ENCODE results near the gene PLCL1.

Gene PLCL1

GRCh38 chr2:197982565-197982964 is 178.2 kb downstream of the PLCL1 start:
- ATAC-seq = no peak

DNA sequence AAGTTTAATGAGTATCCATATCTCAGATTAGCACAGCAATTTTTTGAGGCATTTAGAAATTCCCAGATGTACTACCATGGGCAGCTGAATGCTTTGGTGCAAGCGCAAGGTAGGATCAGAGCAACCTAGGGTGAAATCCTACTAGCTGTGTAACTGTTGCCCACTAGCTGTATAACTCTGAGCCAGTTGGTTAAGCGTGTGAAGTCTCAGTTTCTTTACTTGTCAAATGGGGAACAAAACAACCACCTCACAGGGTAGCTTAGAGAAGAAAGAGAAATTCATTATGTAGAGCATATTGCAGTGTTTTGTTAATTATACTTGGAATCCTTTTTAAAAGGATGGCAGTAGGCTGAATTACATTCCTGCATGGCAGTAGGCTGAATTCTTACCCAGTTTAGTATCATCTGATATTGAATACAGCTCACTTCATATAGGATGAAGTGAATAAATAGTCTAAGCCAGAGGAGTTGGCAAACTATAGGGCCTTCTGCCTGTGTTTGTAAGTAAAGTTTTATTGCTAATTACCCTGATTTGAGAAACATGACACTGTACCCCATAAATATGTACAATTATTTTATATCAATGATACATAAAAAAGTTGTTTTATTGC is 180.7 kb downstream of the PLCL1 start:
- no peak for TF ChIP-seq CSRNP3 (CRISPR knock-in tag; IDR thresholded peaks at IDR 0.05)
- no peak for TF ChIP-seq ESRRG (CRISPR knock-in tag; IDR thresholded peaks at IDR 0.05)
- TF ChIP-seq OSR1 (CRISPR knock-in tag; IDR thresholded peaks at IDR 0.05) = no peak
- no peak for TF ChIP-seq TCF4 (CRISPR knock-in tag; IDR thresholded peaks at IDR 0.05; ENCODE audit: borderline replicate concordance)
- no peak for TF ChIP-seq ZFP30 (CRISPR knock-in tag; IDR thresholded peaks at IDR 0.05)
- no peak for TF ChIP-seq ZNF8 (CRISPR knock-in tag; IDR thresholded peaks at IDR 0.05)
- TF ChIP-seq ZNF70 (CRISPR knock-in tag; IDR thresholded peaks at IDR 0.05) = no peak
- peak; percentile 71 for ATAC-seq

More at GRCh38 chr2:197982565-197982964, 178.2 kb downstream of the PLCL1 start:
- TF ChIP-seq OSR1 (CRISPR knock-in tag; IDR thresholded peaks at IDR 0.05) (no peak), ZFP3 (CRISPR knock-in tag; IDR thresholded peaks at IDR 0.05) (no peak), ZNF8 (CRISPR knock-in tag; IDR thresholded peaks at IDR 0.05) (no peak), ZNF565 (CRISPR knock-in tag; conservative IDR thresholded peaks at IDR 0.05; ENCODE audit: low read depth) (no peak), ARNTL (CRISPR knock-in tag; IDR thresholded peaks at IDR 0.05; ENCODE audit: borderline replicate concordance, low read depth) (no peak), TOX (CRISPR knock-in tag; IDR thresholded peaks at IDR 0.05; ENCODE audit: borderline replicate concordance) (no peak), ZFP30 (CRISPR knock-in tag; IDR thresholded peaks at IDR 0.05) (no peak), TCF4 (CRISPR knock-in tag; IDR thresholded peaks at IDR 0.05; ENCODE audit: borderline replicate concordance) (no peak), CSRNP3 (CRISPR knock-in tag; IDR thresholded peaks at IDR 0.05) (no peak), ZC3H10 (CRISPR knock-in tag; IDR thresholded peaks at IDR 0.05) (no peak), CREB5 (CRISPR knock-in tag; IDR thresholded peaks at IDR 0.05; ENCODE audit: low read depth) (no peak), ISL1 (CRISPR knock-in tag; IDR thresholded peaks at IDR 0.05) (no peak), ESRRG (CRISPR knock-in tag; IDR thresholded peaks at IDR 0.05) (no peak), BACH2 (CRISPR knock-in tag; IDR thresholded peaks at IDR 0.05; ENCODE audit: borderline replicate concordance) (no peak), GLIS3 (CRISPR knock-in tag; IDR thresholded peaks at IDR 0.05) (no peak)
- TF ChIP-seq, protein P1, sequence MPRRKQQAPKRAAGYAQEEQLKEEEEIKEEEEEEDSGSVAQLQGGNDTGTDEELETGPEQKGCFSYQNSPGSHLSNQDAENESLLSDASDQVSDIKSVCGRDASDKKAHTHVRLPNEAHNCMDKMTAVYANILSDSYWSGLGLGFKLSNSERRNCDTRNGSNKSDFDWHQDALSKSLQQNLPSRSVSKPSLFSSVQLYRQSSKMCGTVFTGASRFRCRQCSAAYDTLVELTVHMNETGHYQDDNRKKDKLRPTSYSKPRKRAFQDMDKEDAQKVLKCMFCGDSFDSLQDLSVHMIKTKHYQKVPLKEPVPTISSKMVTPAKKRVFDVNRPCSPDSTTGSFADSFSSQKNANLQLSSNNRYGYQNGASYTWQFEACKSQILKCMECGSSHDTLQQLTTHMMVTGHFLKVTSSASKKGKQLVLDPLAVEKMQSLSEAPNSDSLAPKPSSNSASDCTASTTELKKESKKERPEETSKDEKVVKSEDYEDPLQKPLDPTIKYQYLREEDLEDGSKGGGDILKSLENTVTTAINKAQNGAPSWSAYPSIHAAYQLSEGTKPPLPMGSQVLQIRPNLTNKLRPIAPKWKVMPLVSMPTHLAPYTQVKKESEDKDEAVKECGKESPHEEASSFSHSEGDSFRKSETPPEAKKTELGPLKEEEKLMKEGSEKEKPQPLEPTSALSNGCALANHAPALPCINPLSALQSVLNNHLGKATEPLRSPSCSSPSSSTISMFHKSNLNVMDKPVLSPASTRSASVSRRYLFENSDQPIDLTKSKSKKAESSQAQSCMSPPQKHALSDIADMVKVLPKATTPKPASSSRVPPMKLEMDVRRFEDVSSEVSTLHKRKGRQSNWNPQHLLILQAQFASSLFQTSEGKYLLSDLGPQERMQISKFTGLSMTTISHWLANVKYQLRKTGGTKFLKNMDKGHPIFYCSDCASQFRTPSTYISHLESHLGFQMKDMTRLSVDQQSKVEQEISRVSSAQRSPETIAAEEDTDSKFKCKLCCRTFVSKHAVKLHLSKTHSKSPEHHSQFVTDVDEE (CRISPR knock-in tag; IDR thresholded peaks at IDR 0.05) = no peak
- TF ChIP-seq, protein P2, sequence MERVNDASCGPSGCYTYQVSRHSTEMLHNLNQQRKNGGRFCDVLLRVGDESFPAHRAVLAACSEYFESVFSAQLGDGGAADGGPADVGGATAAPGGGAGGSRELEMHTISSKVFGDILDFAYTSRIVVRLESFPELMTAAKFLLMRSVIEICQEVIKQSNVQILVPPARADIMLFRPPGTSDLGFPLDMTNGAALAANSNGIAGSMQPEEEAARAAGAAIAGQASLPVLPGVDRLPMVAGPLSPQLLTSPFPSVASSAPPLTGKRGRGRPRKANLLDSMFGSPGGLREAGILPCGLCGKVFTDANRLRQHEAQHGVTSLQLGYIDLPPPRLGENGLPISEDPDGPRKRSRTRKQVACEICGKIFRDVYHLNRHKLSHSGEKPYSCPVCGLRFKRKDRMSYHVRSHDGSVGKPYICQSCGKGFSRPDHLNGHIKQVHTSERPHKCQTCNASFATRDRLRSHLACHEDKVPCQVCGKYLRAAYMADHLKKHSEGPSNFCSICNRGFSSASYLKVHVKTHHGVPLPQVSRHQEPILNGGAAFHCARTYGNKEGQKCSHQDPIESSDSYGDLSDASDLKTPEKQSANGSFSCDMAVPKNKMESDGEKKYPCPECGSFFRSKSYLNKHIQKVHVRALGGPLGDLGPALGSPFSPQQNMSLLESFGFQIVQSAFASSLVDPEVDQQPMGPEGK (CRISPR knock-in tag; IDR thresholded peaks at IDR 0.05; ENCODE audit: borderline replicate concordance) = no peak

DNA sequence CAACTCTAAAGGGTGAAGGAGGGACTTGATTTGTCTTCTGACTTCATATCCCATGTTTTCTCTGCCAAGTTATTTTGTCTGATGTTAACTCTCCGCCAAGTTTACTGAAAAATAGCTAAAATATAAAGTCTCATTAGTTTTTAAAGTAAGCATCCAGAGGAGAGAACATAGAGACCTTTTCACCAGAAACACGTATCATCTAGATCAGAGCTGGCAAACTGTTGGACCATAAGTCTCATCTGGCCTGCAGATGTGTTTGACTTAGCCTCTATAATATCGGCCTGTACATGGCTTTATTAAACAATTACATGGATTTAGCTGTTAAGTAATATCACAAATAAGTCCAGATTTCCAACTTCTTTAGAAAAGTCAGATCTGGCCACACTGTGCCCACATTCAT is 182.6 kb downstream of the PLCL1 start:
- peak; percentile 19; the same call in 1 of the 3 replicates for ATAC-seq
- TF ChIP-seq TCF4 (CRISPR knock-in tag; IDR thresholded peaks at IDR 0.05; ENCODE audit: borderline replicate concordance) (peak; percentile 80; the same call in 1 of the 2 replicates), ESRRG (CRISPR knock-in tag; IDR thresholded peaks at IDR 0.05) (no peak)

DNA sequence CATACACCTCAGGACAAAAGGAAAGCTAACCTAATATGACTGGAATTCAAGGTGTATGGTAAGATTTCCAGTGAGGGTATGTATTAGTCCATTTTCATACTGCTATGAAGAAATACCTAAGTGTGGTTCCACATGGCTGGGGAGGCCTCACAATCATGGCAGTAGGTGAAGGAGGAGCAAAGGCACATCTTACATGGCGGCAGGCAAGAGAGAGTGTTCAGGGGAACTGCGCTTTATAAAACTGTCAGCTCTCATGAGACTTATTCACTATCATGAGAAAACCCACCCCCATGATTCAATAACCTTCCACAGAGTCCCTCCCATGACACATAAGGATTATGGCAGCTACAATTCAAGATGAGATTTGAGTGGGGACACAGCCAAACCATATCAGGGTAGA is 186.0 kb downstream of the PLCL1 start:
- TF ChIP-seq TCF4 (CRISPR knock-in tag; IDR thresholded peaks at IDR 0.05; ENCODE audit: borderline replicate concordance) = no peak
- TF ChIP-seq ZNF565 (CRISPR knock-in tag; conservative IDR thresholded peaks at IDR 0.05; ENCODE audit: low read depth) = no peak
- TF ChIP-seq CSDC2 (CRISPR knock-in tag; IDR thresholded peaks at IDR 0.05) = no peak
- no peak for TF ChIP-seq ZNF8 (CRISPR knock-in tag; IDR thresholded peaks at IDR 0.05)
- TF ChIP-seq CSRNP3 (CRISPR knock-in tag; IDR thresholded peaks at IDR 0.05) = no peak
- no peak for TF ChIP-seq ARNTL (CRISPR knock-in tag; IDR thresholded peaks at IDR 0.05; ENCODE audit: borderline replicate concordance, low read depth)
- TF ChIP-seq ZNF70 (CRISPR knock-in tag; IDR thresholded peaks at IDR 0.05) = no peak
- TF ChIP-seq TOX (CRISPR knock-in tag; IDR thresholded peaks at IDR 0.05; ENCODE audit: borderline replicate concordance) = no peak
- TF ChIP-seq GLIS3 (CRISPR knock-in tag; IDR thresholded peaks at IDR 0.05) = no peak
- TF ChIP-seq SNAI2 (CRISPR knock-in tag; IDR thresholded peaks at IDR 0.05) = no peak
- no peak for TF ChIP-seq ZFP30 (CRISPR knock-in tag; IDR thresholded peaks at IDR 0.05)
- TF ChIP-seq BACH2 (CRISPR knock-in tag; IDR thresholded peaks at IDR 0.05; ENCODE audit: borderline replicate concordance) = no peak
- TF ChIP-seq ZC3H10 (CRISPR knock-in tag; IDR thresholded peaks at IDR 0.05) = no peak
- no peak for TF ChIP-seq ZFP3 (CRISPR knock-in tag; IDR thresholded peaks at IDR 0.05)
- no peak for TF ChIP-seq OSR1 (CRISPR knock-in tag; IDR thresholded peaks at IDR 0.05)
- no peak for ATAC-seq

All from SK-N-SH treated with all-trans-retinoic acid at 6 μM for 48 hours (cell line).